ENCODE measurements around the gene MYBPH. TPM values are rescaled to one million over a fixed set of nuclear protein-coding genes. Genes with fewer than 3 reads are reported as not detected.

The MYBPH gene
- total RNA-seq, 1 experiment from 2014 or later: not detected

DNA sequence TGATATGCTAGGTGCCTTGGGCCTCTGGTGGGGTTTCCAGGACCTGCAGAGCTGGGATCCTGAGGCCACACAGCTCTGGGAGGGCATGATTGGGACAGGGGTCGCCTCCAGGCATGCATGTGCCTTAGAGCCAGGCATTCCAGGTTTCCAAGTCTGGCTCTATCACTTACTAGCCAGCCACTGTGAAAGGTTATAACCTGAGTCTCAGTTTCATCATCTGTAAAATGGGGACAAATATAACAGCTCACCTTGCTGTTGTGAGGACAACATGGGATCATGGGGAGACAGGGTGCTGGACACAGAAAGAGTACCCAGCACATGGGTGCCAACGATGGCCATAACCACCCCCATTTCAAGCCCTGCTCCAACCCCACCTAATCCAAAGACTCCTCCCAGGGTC is 8.2 kb upstream of the MYBPH start:
- Histone ChIP-seq H3K9me3 (ENCODE audit: low read depth, low read length, poor library complexity, severe bottlenecking) (no peaks in the 10 kb centered on the region), H3K36me3 (ENCODE audit: insufficient read depth, low read length, poor library complexity, severe bottlenecking) (no peaks in the 10 kb centered on the region), H3K27ac (ENCODE audit: low read depth, low read length, poor library complexity, severe bottlenecking) (no peak overlapping the region), H3K4me3 (ENCODE audit: low read depth, low read length, poor library complexity, severe bottlenecking) (no peak overlapping the region), H3K4me1 (ENCODE audit: insufficient read depth, low read length, poor library complexity, severe bottlenecking) (no peaks in the 10 kb centered on the region), H3K27me3 (replicated peaks; ENCODE audit: insufficient read depth, low read depth, low read length, poor library complexity) (no peaks in the 10 kb centered on the region)
- CTCF ChIA-PET: no interaction called here
- no peak for DNase-seq (ENCODE audit: low spot score)
- intact Hi-C loops (cut with micrococcal nuclease; ENCODE audit: unreplicated experiment): no loop called here
- TF ChIP-seq, protein P1, sequence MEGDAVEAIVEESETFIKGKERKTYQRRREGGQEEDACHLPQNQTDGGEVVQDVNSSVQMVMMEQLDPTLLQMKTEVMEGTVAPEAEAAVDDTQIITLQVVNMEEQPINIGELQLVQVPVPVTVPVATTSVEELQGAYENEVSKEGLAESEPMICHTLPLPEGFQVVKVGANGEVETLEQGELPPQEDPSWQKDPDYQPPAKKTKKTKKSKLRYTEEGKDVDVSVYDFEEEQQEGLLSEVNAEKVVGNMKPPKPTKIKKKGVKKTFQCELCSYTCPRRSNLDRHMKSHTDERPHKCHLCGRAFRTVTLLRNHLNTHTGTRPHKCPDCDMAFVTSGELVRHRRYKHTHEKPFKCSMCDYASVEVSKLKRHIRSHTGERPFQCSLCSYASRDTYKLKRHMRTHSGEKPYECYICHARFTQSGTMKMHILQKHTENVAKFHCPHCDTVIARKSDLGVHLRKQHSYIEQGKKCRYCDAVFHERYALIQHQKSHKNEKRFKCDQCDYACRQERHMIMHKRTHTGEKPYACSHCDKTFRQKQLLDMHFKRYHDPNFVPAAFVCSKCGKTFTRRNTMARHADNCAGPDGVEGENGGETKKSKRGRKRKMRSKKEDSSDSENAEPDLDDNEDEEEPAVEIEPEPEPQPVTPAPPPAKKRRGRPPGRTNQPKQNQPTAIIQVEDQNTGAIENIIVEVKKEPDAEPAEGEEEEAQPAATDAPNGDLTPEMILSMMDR (conservative IDR thresholded peaks at IDR 0.05; ENCODE audit: low read depth, low read length): no peak
- POLR2A ChIA-PET (ENCODE audit: low non-redundant PET): no interaction called here
- no TSS peak for BruUV-seq (replicated peaks)

DNA sequence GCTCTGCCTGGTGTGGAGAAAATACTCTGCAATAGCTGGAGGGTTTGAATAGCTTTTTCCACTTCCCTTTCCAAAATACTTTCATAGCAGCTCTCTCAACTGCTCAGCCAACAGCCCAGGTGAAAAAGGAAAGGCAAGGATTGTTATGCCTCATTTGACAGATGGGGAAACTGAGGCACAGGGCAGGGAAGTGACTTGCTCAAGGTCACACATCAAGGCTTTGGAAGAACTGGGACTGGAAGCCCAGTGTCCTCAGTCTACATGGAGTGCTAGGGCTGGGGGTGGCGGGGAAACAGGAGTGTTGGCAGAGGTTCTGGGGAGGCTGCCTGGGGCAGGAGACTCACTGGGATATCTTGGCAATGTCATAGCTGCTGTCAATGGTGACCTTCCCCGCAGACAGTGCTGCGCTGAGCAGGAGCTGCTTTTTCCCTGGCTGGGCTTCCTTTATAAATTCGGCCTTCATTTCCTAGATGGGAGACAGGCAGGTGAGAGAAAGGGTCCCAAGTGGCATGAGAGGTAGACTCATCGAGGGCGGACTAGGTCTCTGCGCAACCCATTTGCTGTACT is 6.8 kb upstream of the MYBPH start:
- H3K27ac ChIP-seq (ENCODE audit: low read depth, low read length, poor library complexity, severe bottlenecking): no peak overlapping the region
- no peaks in the 10 kb centered on the region for H3K4me1 ChIP-seq (ENCODE audit: insufficient read depth, low read length, poor library complexity, severe bottlenecking)
- no peak for TF ChIP-seq EZH2 (IDR thresholded peaks at IDR 0.05; ENCODE audit: borderline replicate concordance, low read depth, low read length, poor library complexity, severe bottlenecking)
- TF ChIP-seq, protein P1 (conservative IDR thresholded peaks at IDR 0.05; ENCODE audit: low read depth, low read length): no peak
- ChIA-PET CTCF (no interaction called here), POLR2A (ENCODE audit: low non-redundant PET) (no interaction called here)
- intact Hi-C loops (cut with micrococcal nuclease; ENCODE audit: unreplicated experiment): no loop called here
- H3K36me3 ChIP-seq (ENCODE audit: insufficient read depth, low read length, poor library complexity, severe bottlenecking): no peaks in the 10 kb centered on the region
- BruUV-seq (replicated peaks): no TSS peak
- H3K9me3 ChIP-seq (ENCODE audit: low read depth, low read length, poor library complexity, severe bottlenecking): no peaks in the 10 kb centered on the region
- DNase-seq (ENCODE audit: low spot score): no peak
- H3K27me3 ChIP-seq (replicated peaks; ENCODE audit: insufficient read depth, low read depth, low read length, poor library complexity): no peaks in the 10 kb centered on the region
- no peak overlapping the region for H3K4me3 ChIP-seq (ENCODE audit: low read depth, low read length, poor library complexity, severe bottlenecking)

DNA sequence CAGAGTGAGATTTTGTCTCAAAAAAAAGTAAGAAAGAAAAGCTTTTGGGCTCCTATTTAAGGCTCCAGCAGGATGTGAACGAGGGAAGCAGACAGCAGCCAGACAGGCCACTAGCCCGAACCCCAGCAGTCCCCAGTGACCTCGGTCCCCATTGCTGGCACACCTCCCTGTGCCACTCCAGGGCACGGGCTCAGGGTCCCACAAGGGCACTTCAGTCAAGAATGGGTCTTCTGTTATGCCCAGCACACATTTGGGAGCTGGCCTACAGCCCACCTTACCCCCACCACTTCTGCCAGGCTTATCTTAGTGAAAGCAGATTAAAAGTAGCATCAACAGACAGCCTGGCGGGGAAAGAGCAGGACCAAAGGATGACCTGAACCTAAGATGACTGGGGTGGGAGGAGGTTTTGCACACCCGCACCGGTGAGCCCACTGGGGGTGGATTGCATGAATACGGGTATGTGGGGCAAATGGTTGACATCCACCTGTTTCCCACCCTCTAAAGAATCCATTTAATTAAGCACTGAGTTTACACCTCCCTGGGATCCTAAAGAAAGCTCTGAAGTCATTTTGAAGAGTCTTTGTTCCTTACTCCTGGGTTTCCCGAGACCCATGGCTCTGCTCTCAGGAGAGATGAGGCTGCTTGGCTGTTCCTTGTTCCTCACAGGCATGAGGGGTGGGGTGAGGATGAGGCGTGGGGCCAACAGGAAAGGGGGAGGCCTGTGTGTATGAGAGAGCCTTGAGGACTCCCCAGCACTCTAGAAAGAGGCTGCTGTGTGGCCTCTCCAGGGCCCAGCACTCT is 6.2 kb upstream of the MYBPH start:
- Histone ChIP-seq H3K27ac (ENCODE audit: low read depth, low read length, poor library complexity, severe bottlenecking) (no peak overlapping the region), H3K36me3 (ENCODE audit: insufficient read depth, low read length, poor library complexity, severe bottlenecking) (no peaks in the 10 kb centered on the region), H3K27me3 (replicated peaks; ENCODE audit: insufficient read depth, low read depth, low read length, poor library complexity) (no peaks in the 10 kb centered on the region), H3K9me3 (ENCODE audit: low read depth, low read length, poor library complexity, severe bottlenecking) (no peaks in the 10 kb centered on the region), H3K4me3 (ENCODE audit: low read depth, low read length, poor library complexity, severe bottlenecking) (no peak overlapping the region), H3K4me1 (ENCODE audit: insufficient read depth, low read length, poor library complexity, severe bottlenecking) (no peaks in the 10 kb centered on the region)
- ChIA-PET CTCF (no interaction called here), POLR2A (ENCODE audit: low non-redundant PET) (no interaction called here)
- no TSS peak for BruUV-seq (replicated peaks)
- no peak for DNase-seq (ENCODE audit: low spot score)
- no peak for TF ChIP-seq EZH2 (IDR thresholded peaks at IDR 0.05; ENCODE audit: borderline replicate concordance, low read depth, low read length, poor library complexity, severe bottlenecking)
- TF ChIP-seq, protein P1 (conservative IDR thresholded peaks at IDR 0.05; ENCODE audit: low read depth, low read length): no peak
- intact Hi-C loops (cut with micrococcal nuclease; ENCODE audit: unreplicated experiment): no loop called here
